Cardiac muscle cell (in vitro differentiated cells and primary cell): Measurements from ENCODE around the gene ABCC2. TPM values are rescaled to one million over a fixed set of nuclear protein-coding genes. Genes with fewer than 3 reads are reported as not detected.

Experiments used
- DNase-seq, 2 donors: peaks; one replicate each; pipeline versions ENCODE4 v3.0.0 to v3.0.0-alpha.2; 2010 to 2017; ENCODE audit warnings: low read depth in 1 of 2, low spot score in 1 of 2
- H3K27ac ChIP-seq: fragments of 200-600 bp; sonication (generic); 2 replicates; pipeline ENCODE4 v1.5.1; 2016
- H3K27me3 ChIP-seq: fragments of 200-600 bp; sonication (generic); 2 replicates; pipeline ENCODE4 v1.6.0; 2016; ENCODE audit warnings: control low read depth
- H3K36me3 ChIP-seq: fragments of 200-600 bp; sonication (generic); 2 replicates; pipeline ENCODE4 v1.5.1; 2016; ENCODE audit warnings: control low read depth
- H3K4me1 ChIP-seq: fragments of 200-600 bp; sonication (generic); 2 replicates; pipeline ENCODE4 v1.8.1; 2017; ENCODE audit warnings: low read depth, mild to moderate bottlenecking, mixed run types
- H3K4me3 ChIP-seq: fragments of 200-600 bp; sonication (generic); 2 replicates; pipeline ENCODE4 v1.5.1; 2016; ENCODE audit warnings: mild to moderate bottlenecking
- H3K9me3 ChIP-seq: fragments of 200-600 bp; sonication (generic); 2 replicates; pipeline ENCODE4 v1.5.1; 2017; ENCODE audit warnings: low read depth, mild to moderate bottlenecking, control low read depth
- CTCF ChIP-seq: IDR thresholded peaks from 2 replicates; pipeline ENCODE4 v1.5.1; 2012; ENCODE audit warnings: low read depth, mild to moderate bottlenecking, low read length
- polyA plus RNA-seq: library from polyadenylated mRNA; unstranded; fragments of >200 nt; fragmentation: Nextera tagmentation; extraction: Ambion mirVana; gene quantifications from 2 replicates; pipeline ENCODE4 v1.2.1, GENCODE V29; 2016
- total RNA-seq: library from RNA; depleted of rRNA; stranded (reverse); fragments of >200 nt; gene quantifications from 2 replicates; pipeline ENCODE4 v1.2.3, GENCODE V29; 2016

Gene ABCC2
- total and polyA plus RNA-seq, 2 experiments from 2014 or later, result 0.12 to 0.86 TPM

DNA sequence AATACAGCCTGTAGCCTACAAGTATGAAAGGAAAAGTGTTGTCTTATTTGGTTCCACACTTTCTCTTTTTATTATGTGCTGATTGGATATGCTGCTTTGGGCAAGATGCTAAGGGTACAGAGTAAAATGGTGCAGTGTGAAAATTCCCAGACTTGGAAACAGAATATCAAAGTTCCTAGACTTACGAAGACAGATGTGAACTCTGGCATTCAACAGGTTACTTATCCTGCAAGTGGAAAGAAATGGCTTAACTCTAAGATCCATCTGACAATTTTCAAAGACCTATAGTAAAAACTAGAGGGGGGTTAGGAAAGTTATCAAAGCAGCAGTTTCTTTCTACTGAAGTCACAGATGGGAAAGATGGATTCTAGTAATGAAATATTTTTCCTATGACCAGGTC is 26.3 kb upstream of the ABCC2 start:
- Histone ChIP-seq H3K27ac (no peak overlapping the region), H3K9me3 (no peaks in the 10 kb centered on the region), H3K27me3 (no peaks in the 10 kb centered on the region), H3K4me1 (no peaks in the 10 kb centered on the region), H3K4me3 (no peak overlapping the region), H3K36me3 (peaks cover 40% of the 10 kb centered on the region)
- DNase-seq, result no peak
- no peak for TF ChIP-seq CTCF

DNA sequence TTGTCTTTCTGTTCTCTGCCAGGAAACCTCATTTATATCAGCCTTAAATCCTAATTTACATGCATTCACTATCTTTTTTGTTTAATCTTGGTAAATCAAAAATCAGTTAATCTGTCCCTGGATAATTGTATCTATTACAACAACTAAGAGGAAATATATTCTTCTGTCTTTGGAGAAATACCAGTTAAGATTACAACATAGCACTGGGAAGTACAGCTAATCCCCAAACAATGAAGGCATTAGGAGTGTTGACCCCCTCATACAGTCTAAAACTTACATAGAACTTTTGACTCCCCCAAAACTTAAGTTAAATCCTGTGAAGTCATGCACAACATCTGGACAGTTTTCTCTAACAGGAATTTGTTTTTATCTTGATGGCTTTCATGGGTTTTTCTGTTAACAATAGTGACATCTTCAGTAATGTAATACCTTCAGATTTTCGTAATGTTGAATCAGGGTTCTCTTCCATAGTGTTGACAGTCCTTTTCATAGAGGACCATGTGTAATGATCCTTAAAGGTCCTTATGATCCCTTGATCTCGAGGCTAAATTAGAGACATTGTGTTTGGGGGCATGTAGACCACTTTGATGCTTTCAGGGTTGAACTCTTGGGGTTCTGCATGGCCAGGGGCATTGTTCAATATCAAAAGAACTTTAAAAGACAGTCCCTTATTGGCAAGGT is 24.1 kb upstream of the ABCC2 start:
- TF ChIP-seq CTCF, result no peak
- H3K36me3 ChIP-seq, result peaks cover 23% of the 10 kb centered on the region
- no peak overlapping the region for H3K27ac ChIP-seq
- no peak overlapping the region for H3K4me3 ChIP-seq
- no peaks in the 10 kb centered on the region for H3K9me3 ChIP-seq
- peaks cover 4% of the 10 kb centered on the region for H3K4me1 ChIP-seq
- H3K27me3 ChIP-seq, result no peaks in the 10 kb centered on the region
- DNase-seq, result peak in 1 of 2 donors; percentile 57

DNA sequence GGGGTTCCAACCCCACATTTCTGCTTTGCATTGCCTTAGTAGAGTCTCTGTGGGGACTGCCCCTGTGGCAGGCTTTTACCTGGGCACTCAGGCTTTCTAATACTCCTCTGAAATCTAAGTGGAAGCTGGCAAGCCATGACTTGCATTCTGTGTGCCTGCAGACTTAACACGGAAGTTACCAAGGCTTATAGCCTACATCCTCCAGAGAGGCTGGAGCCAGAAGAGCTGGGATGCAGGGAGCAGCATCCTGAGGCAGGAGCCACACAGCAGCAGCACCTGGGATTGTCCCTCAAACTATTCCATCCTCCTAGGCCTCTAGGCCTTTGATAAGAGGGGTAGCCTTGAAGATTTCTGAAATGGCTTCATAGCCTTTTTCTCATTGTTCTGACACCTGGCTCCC is 22.1 kb upstream of the ABCC2 start:
- Histone ChIP-seq H3K4me3 (no peak overlapping the region), H3K9me3 (no peaks in the 10 kb centered on the region), H3K27ac (no peak overlapping the region)

GRCh38 chr10:99761365-99761764 is 21.1 kb upstream of the ABCC2 start:
- TF ChIP-seq CTCF, result no peak
- H3K4me1 ChIP-seq, result peaks cover 4% of the 10 kb centered on the region
- H3K27ac ChIP-seq, result no peak overlapping the region
- no peak overlapping the region for H3K4me3 ChIP-seq
- H3K27me3 ChIP-seq, result no peaks in the 10 kb centered on the region
- no peaks in the 10 kb centered on the region for H3K9me3 ChIP-seq
- DNase-seq, result peak in 1 of 2 donors; percentile 17
- peaks cover under 1% of the 10 kb centered on the region for H3K36me3 ChIP-seq

More for the DNA sequence above, 22.1 kb upstream of the ABCC2 start:
- H3K27me3 ChIP-seq, result no peaks in the 10 kb centered on the region
- TF ChIP-seq CTCF, result no peak
- DNase-seq, result no peak
- H3K4me1 ChIP-seq, result peaks cover 4% of the 10 kb centered on the region
- peaks cover 9% of the 10 kb centered on the region for H3K36me3 ChIP-seq

DNA sequence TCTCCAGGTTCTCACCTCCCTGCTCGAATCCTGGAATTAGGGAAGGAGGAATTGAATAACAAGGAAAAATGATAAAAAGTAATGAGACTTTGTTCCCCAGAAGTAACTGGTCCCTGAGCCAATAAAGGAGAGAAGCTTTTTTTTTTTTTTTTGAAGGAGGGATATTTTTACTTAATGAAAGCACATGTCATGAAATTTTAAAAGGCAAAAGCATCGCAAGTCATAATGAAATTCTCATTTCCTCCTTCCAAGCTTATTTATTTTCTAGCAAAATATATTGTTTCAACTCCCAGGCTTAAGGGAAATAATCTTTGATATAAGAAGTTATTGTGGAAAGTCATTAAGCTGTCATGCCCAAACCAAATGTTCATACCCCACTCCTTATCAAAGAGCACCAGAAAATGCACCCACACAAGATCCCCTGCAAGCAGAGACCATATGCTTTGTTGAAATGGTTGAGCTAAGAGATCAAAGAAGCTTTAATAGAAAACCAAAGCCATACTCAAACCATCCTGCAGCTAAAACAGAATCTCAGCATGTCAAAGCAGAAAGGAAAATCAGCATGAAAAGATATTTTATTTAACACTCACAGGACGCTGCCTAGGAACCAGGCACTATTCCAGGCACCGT is 16.7 kb upstream of the ABCC2 start:
- Histone ChIP-seq H3K36me3 (no peaks in the 10 kb centered on the region), H3K27ac (no peak overlapping the region), H3K4me3 (no peak overlapping the region), H3K9me3 (no peaks in the 10 kb centered on the region), H3K4me1 (peaks cover 12% of the 10 kb centered on the region), H3K27me3 (no peaks in the 10 kb centered on the region)
- no peak for DNase-seq
- no peak for TF ChIP-seq CTCF
